SK-N-SH treated with all-trans-retinoic acid at 6 μM for 48 hours (cell line): ENCODE data around the gene ELAC1.

Experiments used
- ARNTL ChIP-seq: fragments of 450-650 bp; formaldehyde crosslinking; IDR thresholded peaks from 2 replicates; pipeline ENCODE4 v1.5.0; 2020; ENCODE audit warnings: low read depth, mild to moderate bottlenecking, moderate library complexity, borderline replicate concordance
- CSDC2 ChIP-seq: fragments of 250-450 bp; sonication (Bioruptor Pico); IDR thresholded peaks from 2 replicates; pipeline ENCODE4 v1.5.0; 2020; ENCODE audit warnings: mild to moderate bottlenecking, moderate library complexity
- ISL1 ChIP-seq: fragments of 250-450 bp; sonication (Bioruptor Pico); IDR thresholded peaks from 2 replicates; pipeline ENCODE4 v2.1.2; 2022; ENCODE audit warnings: mild to moderate bottlenecking, moderate library complexity
- OSR1 ChIP-seq: fragments of 250-450 bp; sonication (Bioruptor Pico); IDR thresholded peaks from 2 replicates; pipeline ENCODE4 v1.8.0; 2022; ENCODE audit warnings: moderate library complexity, mild to moderate bottlenecking, inconsistent platforms
- RARB ChIP-seq: fragments of 250-450 bp; sonication (Bioruptor Pico); IDR thresholded peaks from 2 replicates; pipeline ENCODE4 v1.8.0; 2021; ENCODE audit warnings: mild to moderate bottlenecking, moderate library complexity
- ZC3H10 ChIP-seq: fragments of 250-450 bp; sonication (Bioruptor Pico); IDR thresholded peaks from 2 replicates; pipeline ENCODE4 v1.5.1; 2021; ENCODE audit warnings: mild to moderate bottlenecking, moderate library complexity
- ZFP3 ChIP-seq: fragments of 250-450 bp; sonication (Bioruptor Pico); IDR thresholded peaks from 2 replicates; pipeline ENCODE4 v1.5.0; 2020; ENCODE audit warnings: mild to moderate bottlenecking, moderate library complexity
- ZFP30 ChIP-seq: fragments of 450-650 bp; formaldehyde crosslinking; IDR thresholded peaks from 2 replicates; pipeline ENCODE4 v1.5.0; 2022; ENCODE audit warnings: mild to moderate bottlenecking, moderate library complexity
- ZNF565 ChIP-seq: fragments of 450-650 bp; formaldehyde crosslinking; conservative IDR thresholded peaks from 2 replicates; pipeline ENCODE4 v1.5.0; 2020; ENCODE audit warnings: low read depth, mild to moderate bottlenecking, moderate library complexity
- TF ChIP-seq, protein P1 (sequence below): fragments of 250-450 bp; sonication (Bioruptor Pico); IDR thresholded peaks from 2 replicates; pipeline ENCODE4 v1.5.0; 2020; ENCODE audit warnings: mild to moderate bottlenecking, moderate library complexity
- TF ChIP-seq, protein P2 (sequence below): fragments of 250-450 bp; sonication (Bioruptor Pico); IDR thresholded peaks from 2 replicates; pipeline ENCODE4 v1.5.1; 2020; ENCODE audit warnings: low read depth, mild to moderate bottlenecking, moderate library complexity
- TF ChIP-seq, protein P3 (sequence below): fragments of 250-450 bp; sonication (Bioruptor Pico); IDR thresholded peaks from 2 replicates; pipeline ENCODE4 v1.8.0; 2021; ENCODE audit warnings: low read depth, mild to moderate bottlenecking, moderate library complexity, borderline replicate concordance

DNA sequence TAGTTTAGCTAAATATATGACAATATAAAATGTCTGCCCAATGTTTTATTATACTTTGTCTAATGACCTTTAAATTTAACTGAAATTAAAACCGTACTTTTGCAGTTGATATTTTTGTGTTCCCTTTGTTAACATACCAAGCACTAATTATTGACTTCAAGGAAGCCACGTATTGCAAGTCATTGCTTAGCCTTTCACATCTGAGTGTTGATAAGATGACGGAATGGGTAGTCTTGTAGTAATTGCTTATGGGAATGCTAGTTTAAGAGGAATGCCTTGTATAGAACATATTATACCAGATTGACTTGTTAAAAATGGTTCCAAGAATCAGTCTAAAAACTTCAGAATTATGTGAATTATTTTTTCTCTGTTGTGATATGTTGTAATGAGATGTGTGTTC lies 14.0 kb upstream of the ELAC1 start:
- TF ChIP-seq, protein P1, sequence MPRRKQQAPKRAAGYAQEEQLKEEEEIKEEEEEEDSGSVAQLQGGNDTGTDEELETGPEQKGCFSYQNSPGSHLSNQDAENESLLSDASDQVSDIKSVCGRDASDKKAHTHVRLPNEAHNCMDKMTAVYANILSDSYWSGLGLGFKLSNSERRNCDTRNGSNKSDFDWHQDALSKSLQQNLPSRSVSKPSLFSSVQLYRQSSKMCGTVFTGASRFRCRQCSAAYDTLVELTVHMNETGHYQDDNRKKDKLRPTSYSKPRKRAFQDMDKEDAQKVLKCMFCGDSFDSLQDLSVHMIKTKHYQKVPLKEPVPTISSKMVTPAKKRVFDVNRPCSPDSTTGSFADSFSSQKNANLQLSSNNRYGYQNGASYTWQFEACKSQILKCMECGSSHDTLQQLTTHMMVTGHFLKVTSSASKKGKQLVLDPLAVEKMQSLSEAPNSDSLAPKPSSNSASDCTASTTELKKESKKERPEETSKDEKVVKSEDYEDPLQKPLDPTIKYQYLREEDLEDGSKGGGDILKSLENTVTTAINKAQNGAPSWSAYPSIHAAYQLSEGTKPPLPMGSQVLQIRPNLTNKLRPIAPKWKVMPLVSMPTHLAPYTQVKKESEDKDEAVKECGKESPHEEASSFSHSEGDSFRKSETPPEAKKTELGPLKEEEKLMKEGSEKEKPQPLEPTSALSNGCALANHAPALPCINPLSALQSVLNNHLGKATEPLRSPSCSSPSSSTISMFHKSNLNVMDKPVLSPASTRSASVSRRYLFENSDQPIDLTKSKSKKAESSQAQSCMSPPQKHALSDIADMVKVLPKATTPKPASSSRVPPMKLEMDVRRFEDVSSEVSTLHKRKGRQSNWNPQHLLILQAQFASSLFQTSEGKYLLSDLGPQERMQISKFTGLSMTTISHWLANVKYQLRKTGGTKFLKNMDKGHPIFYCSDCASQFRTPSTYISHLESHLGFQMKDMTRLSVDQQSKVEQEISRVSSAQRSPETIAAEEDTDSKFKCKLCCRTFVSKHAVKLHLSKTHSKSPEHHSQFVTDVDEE (CRISPR knock-in tag), result no peak
- TF ChIP-seq ZNF565 (CRISPR knock-in tag) (no peak), ARNTL (CRISPR knock-in tag) (no peak), OSR1 (CRISPR knock-in tag) (no peak), CSDC2 (CRISPR knock-in tag) (no peak), ZFP30 (CRISPR knock-in tag) (no peak), ZFP3 (CRISPR knock-in tag) (no peak), RARB (CRISPR knock-in tag) (no peak), ISL1 (CRISPR knock-in tag) (no peak), ZC3H10 (CRISPR knock-in tag) (no peak)
- TF ChIP-seq, protein P2, sequence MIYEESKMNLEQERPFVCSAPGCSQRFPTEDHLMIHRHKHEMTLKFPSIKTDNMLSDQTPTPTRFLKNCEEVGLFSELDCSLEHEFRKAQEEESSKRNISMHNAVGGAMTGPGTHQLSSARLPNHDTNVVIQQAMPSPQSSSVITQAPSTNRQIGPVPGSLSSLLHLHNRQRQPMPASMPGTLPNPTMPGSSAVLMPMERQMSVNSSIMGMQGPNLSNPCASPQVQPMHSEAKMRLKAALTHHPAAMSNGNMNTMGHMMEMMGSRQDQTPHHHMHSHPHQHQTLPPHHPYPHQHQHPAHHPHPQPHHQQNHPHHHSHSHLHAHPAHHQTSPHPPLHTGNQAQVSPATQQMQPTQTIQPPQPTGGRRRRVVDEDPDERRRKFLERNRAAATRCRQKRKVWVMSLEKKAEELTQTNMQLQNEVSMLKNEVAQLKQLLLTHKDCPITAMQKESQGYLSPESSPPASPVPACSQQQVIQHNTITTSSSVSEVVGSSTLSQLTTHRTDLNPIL (CRISPR knock-in tag), result no peak
- TF ChIP-seq, protein P3, sequence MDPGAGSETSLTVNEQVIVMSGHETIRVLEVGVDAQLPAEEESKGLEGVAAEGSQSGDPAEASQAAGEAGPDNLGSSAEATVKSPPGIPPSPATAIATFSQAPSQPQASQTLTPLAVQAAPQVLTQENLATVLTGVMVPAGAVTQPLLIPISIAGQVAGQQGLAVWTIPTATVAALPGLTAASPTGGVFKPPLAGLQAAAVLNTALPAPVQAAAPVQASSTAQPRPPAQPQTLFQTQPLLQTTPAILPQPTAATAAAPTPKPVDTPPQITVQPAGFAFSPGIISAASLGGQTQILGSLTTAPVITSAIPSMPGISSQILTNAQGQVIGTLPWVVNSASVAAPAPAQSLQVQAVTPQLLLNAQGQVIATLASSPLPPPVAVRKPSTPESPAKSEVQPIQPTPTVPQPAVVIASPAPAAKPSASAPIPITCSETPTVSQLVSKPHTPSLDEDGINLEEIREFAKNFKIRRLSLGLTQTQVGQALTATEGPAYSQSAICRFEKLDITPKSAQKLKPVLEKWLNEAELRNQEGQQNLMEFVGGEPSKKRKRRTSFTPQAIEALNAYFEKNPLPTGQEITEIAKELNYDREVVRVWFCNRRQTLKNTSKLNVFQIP, result no peak
